ENCODE measurements around the gene CLPTM1L.

GRCh38 chr5:1315018-1315708 is 29.7 kb downstream of the CLPTM1L start:
- TF ChIP-seq POLR2AphosphoS5 (IDR thresholded peaks at IDR 0.05) (no peak), CTCF (IDR thresholded peaks at IDR 0.05) (no peak)

Measured in suprapubic skin (tissue), 3 donors.